Measurements from ENCODE around the gene OCIAD1.
"Not testable (repeated sequence)": the region's sequence is repeated elsewhere in the genome, so short reads cannot be mapped to it uniquely, and the experiment has no call there.

OCIAD1 gene

DNA sequence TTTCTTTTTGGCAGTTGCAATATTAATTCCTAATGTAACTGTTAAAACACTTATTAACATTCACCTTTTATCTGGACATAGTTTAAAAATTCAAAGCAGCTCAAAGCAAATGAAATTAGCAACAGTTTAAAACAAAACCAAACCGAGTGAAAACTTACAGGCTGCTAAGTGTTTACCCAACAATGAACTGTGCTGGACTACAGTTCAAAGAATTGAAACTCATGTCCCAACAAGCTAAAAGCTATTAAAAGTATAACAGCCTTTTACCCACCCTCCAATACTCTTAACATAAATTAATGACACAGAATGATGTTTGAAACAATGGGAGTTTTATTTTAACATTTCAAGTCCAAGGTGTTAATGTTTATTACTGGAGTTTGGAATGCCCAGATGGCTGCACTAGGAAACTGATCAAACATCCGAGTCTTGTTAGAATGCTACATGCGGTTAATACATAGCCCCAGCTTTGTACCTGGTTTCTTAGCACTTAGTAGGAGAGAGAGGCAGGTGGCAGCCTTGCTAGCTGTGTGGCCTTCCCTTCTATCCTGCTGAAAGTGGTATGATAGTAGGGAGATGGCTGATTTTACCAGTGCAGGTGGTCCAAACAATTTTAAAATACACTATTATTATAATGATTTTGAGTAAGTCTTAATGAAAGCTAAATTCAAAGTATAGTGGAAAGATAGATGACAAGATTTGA, 29.7 kb upstream of the OCIAD1 start:
- DNase-seq (ENCODE audit: low read depth), result no peak
- no peak overlapping the region for H3K4me3 ChIP-seq (ENCODE audit: low read length)
- TF ChIP-seq, protein P1, sequence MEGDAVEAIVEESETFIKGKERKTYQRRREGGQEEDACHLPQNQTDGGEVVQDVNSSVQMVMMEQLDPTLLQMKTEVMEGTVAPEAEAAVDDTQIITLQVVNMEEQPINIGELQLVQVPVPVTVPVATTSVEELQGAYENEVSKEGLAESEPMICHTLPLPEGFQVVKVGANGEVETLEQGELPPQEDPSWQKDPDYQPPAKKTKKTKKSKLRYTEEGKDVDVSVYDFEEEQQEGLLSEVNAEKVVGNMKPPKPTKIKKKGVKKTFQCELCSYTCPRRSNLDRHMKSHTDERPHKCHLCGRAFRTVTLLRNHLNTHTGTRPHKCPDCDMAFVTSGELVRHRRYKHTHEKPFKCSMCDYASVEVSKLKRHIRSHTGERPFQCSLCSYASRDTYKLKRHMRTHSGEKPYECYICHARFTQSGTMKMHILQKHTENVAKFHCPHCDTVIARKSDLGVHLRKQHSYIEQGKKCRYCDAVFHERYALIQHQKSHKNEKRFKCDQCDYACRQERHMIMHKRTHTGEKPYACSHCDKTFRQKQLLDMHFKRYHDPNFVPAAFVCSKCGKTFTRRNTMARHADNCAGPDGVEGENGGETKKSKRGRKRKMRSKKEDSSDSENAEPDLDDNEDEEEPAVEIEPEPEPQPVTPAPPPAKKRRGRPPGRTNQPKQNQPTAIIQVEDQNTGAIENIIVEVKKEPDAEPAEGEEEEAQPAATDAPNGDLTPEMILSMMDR (IDR thresholded peaks at IDR 0.05; ENCODE audit: insufficient read depth, low read depth, low read length, missing control alignments), result no peak

DNA sequence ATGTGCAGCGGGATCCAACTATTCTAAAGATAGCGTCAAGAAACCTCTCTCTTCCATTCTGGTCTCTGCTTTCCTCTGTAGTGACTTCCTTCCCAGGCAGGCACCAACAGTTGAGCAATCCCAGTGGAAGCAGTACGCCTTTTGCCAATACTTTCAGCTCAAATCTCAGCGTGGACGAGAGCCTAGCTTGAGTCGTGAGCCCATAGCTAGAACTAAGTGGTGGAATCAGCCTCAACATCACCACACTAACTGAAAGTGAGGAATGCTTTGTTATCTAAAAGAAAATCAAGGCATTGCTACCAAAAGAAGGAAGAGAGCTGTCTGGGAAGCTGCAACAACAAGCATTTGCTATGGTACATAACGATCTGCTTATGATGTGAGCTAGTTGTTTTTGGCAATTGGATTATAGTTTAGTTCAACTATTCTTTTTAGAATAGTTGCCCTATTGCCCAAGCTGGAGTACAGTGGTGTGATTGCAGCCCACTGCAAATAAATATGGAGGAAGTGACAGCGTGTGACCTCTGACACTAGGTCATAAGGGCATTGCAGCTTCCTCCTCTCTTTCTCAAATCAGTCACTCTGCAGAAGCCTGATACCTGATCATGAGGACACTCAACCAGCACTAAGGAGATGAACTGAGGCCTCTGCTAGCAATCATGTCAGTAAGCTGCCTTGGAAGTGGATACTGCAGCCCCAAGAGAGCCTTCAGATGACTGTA, 26.1 kb upstream of the OCIAD1 start:
- no peak for DNase-seq (ENCODE audit: low read depth)
- H3K4me3 ChIP-seq (ENCODE audit: low read length), result no peak overlapping the region
- TF ChIP-seq, protein P1 (IDR thresholded peaks at IDR 0.05; ENCODE audit: insufficient read depth, low read depth, low read length, missing control alignments), result no peak

DNA sequence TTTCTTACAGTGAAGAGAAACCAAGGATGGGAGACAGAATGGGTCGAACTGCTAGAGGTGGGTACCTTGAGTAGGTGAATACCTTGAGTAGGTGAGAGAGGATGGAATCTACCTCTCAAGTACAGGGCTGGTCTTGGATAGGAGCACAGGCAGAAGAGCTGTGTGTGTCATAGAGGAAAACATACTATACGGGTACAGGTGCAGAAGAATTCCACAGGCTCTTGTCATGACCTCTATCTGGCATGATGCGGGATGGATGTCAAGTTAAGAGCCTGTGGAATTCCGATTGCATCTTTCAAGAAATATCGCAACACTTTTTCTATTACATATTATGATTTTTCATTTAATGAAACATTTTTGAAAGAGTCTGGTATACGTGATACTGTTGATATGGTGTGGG, 18.0 kb upstream of the OCIAD1 start:
- no peak for DNase-seq (ENCODE audit: low read depth)

DNA sequence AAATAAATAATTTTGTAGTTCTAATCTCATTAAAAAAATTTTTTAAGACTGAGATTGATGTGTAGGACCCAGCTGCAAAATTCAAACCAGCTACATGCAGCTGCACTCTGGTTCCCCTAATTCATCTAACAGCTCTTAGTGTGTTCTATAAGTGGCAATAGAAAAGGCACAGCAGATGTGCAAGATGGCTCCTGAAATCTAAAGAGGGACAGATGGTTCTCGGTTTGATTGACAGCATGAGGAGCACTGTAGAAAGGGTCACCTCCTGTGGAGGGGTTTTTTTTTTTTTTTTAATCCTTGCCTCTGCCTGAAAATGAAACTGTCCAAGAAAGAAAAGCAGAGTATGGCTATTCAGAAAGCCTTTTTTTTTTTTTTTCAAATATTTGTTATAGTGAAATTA, 16.9 kb upstream of the OCIAD1 start:
- TF ChIP-seq, protein P1 (IDR thresholded peaks at IDR 0.05; ENCODE audit: insufficient read depth, low read depth, low read length, missing control alignments), result no peak
- no peak overlapping the region for H3K4me3 ChIP-seq (ENCODE audit: low read length)
- DNase-seq (ENCODE audit: low read depth), result no peak

More for the DNA sequence above, 18.0 kb upstream of the OCIAD1 start:
- H3K4me3 ChIP-seq (ENCODE audit: low read length), result no peak overlapping the region
- TF ChIP-seq, protein P1 (IDR thresholded peaks at IDR 0.05; ENCODE audit: insufficient read depth, low read depth, low read length, missing control alignments), result no peak

DNA sequence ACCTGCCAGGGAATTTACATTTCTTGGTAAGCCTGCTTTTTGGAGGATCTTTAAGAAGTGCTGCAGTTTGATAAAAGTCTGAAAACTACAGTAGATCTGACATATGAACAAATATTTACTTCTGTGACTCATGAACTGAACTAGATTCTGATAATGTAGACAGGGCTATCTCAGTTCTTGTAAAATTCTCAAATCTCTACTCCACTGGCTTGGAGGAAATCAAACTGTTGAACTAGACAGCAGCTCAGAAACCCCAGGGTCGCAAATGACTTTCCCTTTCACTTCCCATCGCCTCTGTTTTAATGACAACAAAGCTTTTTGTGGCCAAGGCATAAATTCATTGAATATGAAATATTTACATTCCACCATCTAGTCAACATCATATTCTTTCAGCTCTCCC, 15.4 kb upstream of the OCIAD1 start:
- TF ChIP-seq, protein P1 (IDR thresholded peaks at IDR 0.05; ENCODE audit: insufficient read depth, low read depth, low read length, missing control alignments), result no peak
- H3K4me3 ChIP-seq (ENCODE audit: low read length), result no peak overlapping the region
- no peak for DNase-seq (ENCODE audit: low read depth)

DNA sequence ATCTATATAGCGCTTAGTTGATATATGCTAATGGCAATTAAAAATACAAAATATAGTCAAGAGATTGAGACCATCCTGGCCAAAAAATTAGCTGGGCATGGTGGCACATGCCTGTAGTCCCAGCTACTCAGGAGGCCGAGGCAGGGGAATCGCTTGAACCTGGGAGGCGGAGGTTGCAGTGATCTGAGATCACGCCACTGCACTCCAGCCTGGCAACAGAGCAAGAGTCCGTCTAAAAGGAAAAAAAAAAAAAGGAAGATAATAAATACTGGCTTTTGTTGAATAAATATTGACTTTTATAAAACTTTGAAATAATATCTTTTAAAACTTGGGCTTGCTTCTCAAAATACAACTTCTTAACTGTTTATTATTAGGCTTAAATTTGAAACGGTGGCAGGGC, 14.6 kb upstream of the OCIAD1 start:
- not testable (repeated sequence) for H3K4me3 ChIP-seq (ENCODE audit: low read length)

DNA sequence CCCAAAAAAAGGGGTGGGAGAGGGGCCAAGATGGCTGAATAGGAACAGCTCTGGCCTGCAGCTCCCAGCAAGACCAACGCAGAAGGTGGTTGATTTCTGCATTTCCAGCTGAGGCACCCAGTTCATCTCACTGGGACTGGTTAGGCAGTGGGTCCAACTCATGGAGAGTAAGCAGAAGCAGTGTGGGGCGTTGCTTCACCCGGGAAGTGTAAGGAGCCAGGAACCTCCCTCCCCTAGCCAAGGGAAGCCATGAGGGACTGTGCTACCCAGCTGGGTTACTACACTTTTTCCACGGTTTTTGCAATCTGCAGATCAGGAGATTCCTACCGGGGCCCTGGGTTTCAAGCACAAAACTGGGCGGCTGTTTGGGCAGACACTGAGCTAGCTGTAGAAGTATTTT, 13.9 kb upstream of the OCIAD1 start:
- no peak overlapping the region for H3K4me3 ChIP-seq (ENCODE audit: low read length)
- TF ChIP-seq, protein P1 (IDR thresholded peaks at IDR 0.05; ENCODE audit: insufficient read depth, low read depth, low read length, missing control alignments), result no peak
- DNase-seq (ENCODE audit: low read depth), result no peak

More for the DNA sequence above, 14.6 kb upstream of the OCIAD1 start:
- DNase-seq (ENCODE audit: low read depth), result not testable (repeated sequence)

DNA sequence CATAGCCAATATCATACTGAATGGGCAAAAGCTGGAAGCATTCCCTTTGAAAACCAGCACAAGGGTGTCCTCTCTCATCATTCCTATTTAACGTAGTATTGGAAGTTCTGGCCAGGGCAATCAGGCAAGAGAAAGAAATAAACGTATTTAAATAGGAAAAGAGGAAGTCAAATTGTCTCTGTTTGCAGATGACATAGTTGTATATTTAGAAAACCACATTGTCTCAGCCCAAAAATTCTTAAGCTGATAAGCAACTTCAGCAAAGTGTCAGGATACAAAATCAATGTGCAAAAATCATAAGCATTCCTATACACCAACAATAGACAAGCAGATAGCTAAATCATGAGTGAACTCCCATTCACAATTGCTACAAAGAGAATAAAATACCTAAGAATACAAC, 9.5 kb upstream of the OCIAD1 start:
- not testable (repeated sequence) for DNase-seq (ENCODE audit: low read depth); H3K4me3 ChIP-seq (ENCODE audit: low read length)
